K562 (cell line): ENCODE data around the gene HDHD3. TPM values are rescaled to one million over a fixed set of nuclear protein-coding genes. Genes with fewer than 3 reads are reported as not detected.
A peak's percentile ranks its signal among the peaks of the same experiment; 100 is the strongest.

Experiments used
- ATF2 ChIP-seq: sonication (generic); formaldehyde crosslinking; IDR thresholded peaks from 2 replicates; pipeline ENCODE4 v1.8.1; 2022; ENCODE audit warnings: missing genetic modification reagents
- BCL6 ChIP-seq: fragments of 250-450 bp; sonication (Bioruptor Pico); IDR thresholded peaks from 2 replicates; pipeline ENCODE4 v1.4.0; 2020
- CEBPB ChIP-seq: fragments of 450-650 bp; IDR thresholded peaks from 2 replicates; pipeline ENCODE4 v1.6.1; 2016; ENCODE audit warnings: missing genetic modification characterization, missing compliant biosample characterization
- CHD4 ChIP-seq: fragments of 200-600 bp; sonication (generic); IDR thresholded peaks from 3 replicates; pipeline ENCODE4 v1.6.1; 2012; ENCODE audit warnings: low read depth, mild to moderate bottlenecking, mixed read lengths, low read length, inconsistent platforms; ENCODE audit not compliant: insufficient read depth, insufficient replicate concordance, poor library complexity, severe bottlenecking
- DACH1 ChIP-seq: fragments of 450-650 bp; IDR thresholded peaks from 2 replicates; pipeline ENCODE4 v1.6.1; 2018; ENCODE audit not compliant: partially characterized antibody
- ELK1 ChIP-seq: sonication (generic); formaldehyde crosslinking; IDR thresholded peaks from 2 replicates; pipeline ENCODE4 v1.8.1; 2022; ENCODE audit warnings: missing genetic modification reagents
- EP400 ChIP-seq: fragments of 450-650 bp; IDR thresholded peaks from 2 replicates; pipeline ENCODE4 v1.6.1; 2017; ENCODE audit warnings: antibody characterized with exemption, mild to moderate bottlenecking, moderate library complexity
- GATA2 ChIP-seq: sonication (generic); formaldehyde crosslinking; IDR thresholded peaks from 2 replicates; pipeline ENCODE4 v1.4.0; 2020; ENCODE audit warnings: mild to moderate bottlenecking, missing genetic modification reagents
- KLF1 ChIP-seq: fragments of 450-650 bp; IDR thresholded peaks from 2 replicates; pipeline ENCODE4 v1.6.1; 2016; ENCODE audit warnings: missing genetic modification characterization, missing compliant biosample characterization
- MCM3 ChIP-seq: fragments of 450-650 bp; IDR thresholded peaks from 2 replicates; pipeline ENCODE4 v1.6.1; 2016
- NRF1 ChIP-seq, 2 experiments: fragments of 450-650 bp; IDR thresholded peaks in 1 of 2; conservative IDR thresholded peaks in 1 of 2; 2 replicates each; pipeline ENCODE4 v1.6.1; 2014; ENCODE audit warnings: mild to moderate bottlenecking in 2 of 2
- PCBP1 ChIP-seq: fragments of 200-400 bp; formaldehyde crosslinking; IDR thresholded peaks from 2 replicates; pipeline ENCODE4 v1.6.1; 2018; ENCODE audit warnings: mild to moderate bottlenecking, low read depth, low read length; ENCODE audit not compliant: poor library complexity, severe bottlenecking
- PHF8 ChIP-seq: fragments of 200-600 bp; sonication (generic); IDR thresholded peaks from 2 replicates; pipeline ENCODE4 v1.6.1; 2012; ENCODE audit warnings: mixed run types, mild to moderate bottlenecking, inconsistent platforms, low read length, moderate library complexity, borderline replicate concordance
- PREB ChIP-seq: sonication (generic); formaldehyde crosslinking; IDR thresholded peaks from 2 replicates; pipeline ENCODE4 v1.8.1; 2023; ENCODE audit warnings: mild to moderate bottlenecking, missing genetic modification reagents
- PYGO2 ChIP-seq: fragments of 450-650 bp; IDR thresholded peaks from 2 replicates; pipeline ENCODE4 v1.6.1; 2016; ENCODE audit warnings: mild to moderate bottlenecking, missing genetic modification characterization, moderate library complexity, missing compliant biosample characterization
- SMARCE1 ChIP-seq: fragments of 450-650 bp; IDR thresholded peaks from 2 replicates; pipeline ENCODE4 v1.7.1; 2016; ENCODE audit warnings: mild to moderate bottlenecking
- SPI1 ChIP-seq: IDR thresholded peaks from 2 replicates; pipeline ENCODE4 v1.6.1; 2011; ENCODE audit warnings: low read depth, low read length, control low read depth, borderline replicate concordance
- TAF15 ChIP-seq: fragments of 200-400 bp; formaldehyde crosslinking; IDR thresholded peaks from 2 replicates; pipeline ENCODE4 v1.6.1; 2017; ENCODE audit warnings: mild to moderate bottlenecking, low read depth, low read length, moderate library complexity
- TCF3 ChIP-seq: sonication (generic); formaldehyde crosslinking; IDR thresholded peaks from 2 replicates; pipeline ENCODE4 v1.4.0; 2020; ENCODE audit warnings: mild to moderate bottlenecking, missing genetic modification reagents
- TEAD2 ChIP-seq: fragments of 450-650 bp; IDR thresholded peaks from 2 replicates; pipeline ENCODE4 v1.6.1; 2016; ENCODE audit warnings: missing genetic modification characterization, control low read depth, missing compliant biosample characterization
- ZKSCAN1 ChIP-seq: fragments of 150-350 bp; IDR thresholded peaks from 2 replicates; pipeline ENCODE4 v1.6.1; 2016; ENCODE audit warnings: low read depth, low read length
- ZNF324 ChIP-seq: fragments of 250-450 bp; sonication (Bioruptor Pico); IDR thresholded peaks from 2 replicates; pipeline ENCODE4 v1.4.0; 2020; ENCODE audit warnings: mild to moderate bottlenecking
- ZNF444 ChIP-seq: fragments of 250-450 bp; sonication (Bioruptor Pico); IDR thresholded peaks from 2 replicates; pipeline ENCODE4 v1.4.0; 2020; ENCODE audit warnings: mild to moderate bottlenecking, moderate library complexity
- ZNF766 ChIP-seq: fragments of 200-800 bp; sonication (Bioruptor generic); conservative IDR thresholded peaks from 2 replicates; pipeline ENCODE4 v1.6.1; 2016; ENCODE audit warnings: missing genetic modification characterization, missing compliant biosample characterization
- ZNF830 ChIP-seq: fragments of 250-450 bp; sonication (Bioruptor Pico); IDR thresholded peaks from 2 replicates; pipeline ENCODE4 v1.5.0; 2021; ENCODE audit warnings: mild to moderate bottlenecking
- polyA plus RNA-seq, 8 experiments: library from polyadenylated mRNA; depleted of rRNA in 4 of 8; stranded (reverse) in 5 of 8; unstranded in 3 of 8; fragments of >200 nt; fragmentation: Nextera tagmentation in 2 of 8; fragmentation: Illumina TruSeq in 1 of 8; extraction: Ambion mirVana in 2 of 8; extraction: Trizol in 1 of 8; gene quantifications; 2 replicates each; pipeline versions ENCODE4 v1.2.1 to v1.2.3, GENCODE V29; 2011 to 2014; ENCODE audit warnings: inconsistent platforms in 1 of 8, missing spikeins in 1 of 8
- total RNA-seq, 7 experiments: library from RNA; depleted of rRNA in 6 of 7; stranded (reverse); fragments of >200 nt in 6 of 7; fragmentation: Illumina TruSeq in 2 of 7; extraction: Trizol in 2 of 7; gene quantifications; 2 replicates each; pipeline versions ENCODE4 v1.2.1 to v1.2.3, GENCODE V29; 2011 to 2021; ENCODE audit warnings: low replicate concordance in 1 of 7

HDHD3 gene
- total and polyA plus RNA-seq, 9 of the 15 experiments (the other 6 are each of a cell fraction or from before 2014, with no cell fraction given), result 1.1 to 19.1 (median 10.9) TPM

GRCh38 chr9:113401027-113401792 lies 24.4 kb upstream of the HDHD3 start, which contains the start of gene ALAD (continued):
- TF ChIP-seq GATA2 (no peak), KLF1 (peak; percentile 60; the same call in 1 of the 2 replicates), ZNF830 (CRISPR knock-in tag) (no peak), MCM3 (no peak), EP400 (peak; percentile 22; the same call in 1 of the 2 replicates), SPI1 (no peak), CEBPB (tag) (no peak), PCBP1 (peak; percentile 95), CHD4 (peak; percentile 40), SMARCE1 (no peak), TCF3 (CRISPR knock-in tag) (peak; percentile 46), BCL6 (CRISPR knock-in tag) (no peak), PREB (CRISPR knock-in tag) (0 out of 2 replicates have a peak, but pooled peaks have one; percentile 61), ZNF766 (CRISPR knock-in tag) (no peak), TEAD2 (tag) (no peak), PYGO2 (tag) (no peak), ZNF444 (CRISPR knock-in tag) (no peak), ZNF324 (CRISPR knock-in tag) (no peak), TAF15 (no peak), ZKSCAN1 (no peak; the same call in 1 of the 2 replicates), NRF1 (conservative IDR thresholded peaks at IDR 0.05 in 1 of 2, IDR thresholded peaks at IDR 0.05 in 1 of 2) (peak; percentile 90 to 92), PHF8 (peak; percentile 83; the same call in 1 of the 2 replicates), ELK1 (CRISPR knock-in tag) (no peak), DACH1 (no peak), ATF2 (no peak)
